Epithelial cell of proximal tubule (primary cell): Measurements from ENCODE around the gene ZNF609. TPM values are rescaled to one million over a fixed set of nuclear protein-coding genes. Genes with fewer than 3 reads are reported as not detected.

Source experiments
- DNase-seq: peaks from one replicate; pipeline ENCODE4 v3.0.0-alpha.2; 2011; ENCODE audit warnings: low read depth
- H3K4me3 ChIP-seq: 2 replicates; pipeline ENCODE4 v1.5.1; 2011; ENCODE audit warnings: low read depth, mild to moderate bottlenecking, low read length
- CTCF ChIP-seq: conservative IDR thresholded peaks from 2 replicates; pipeline ENCODE4 v1.5.1; 2012; ENCODE audit warnings: low read depth, mild to moderate bottlenecking, low read length
- total RNA-seq: library from RNA; depleted of rRNA; stranded (reverse); fragments of >200 nt; gene quantifications from 2 replicates; pipeline ENCODE4 v1.2.3, GENCODE V29; 2015

The ZNF609 gene
- total RNA-seq, 1 donor from 2014 or later, result 11.0 TPM

- H3K4me3 ChIP-seq, result no peak overlapping the region
- DNase-seq, result no peak
- no peak for TF ChIP-seq CTCF
Observed at GRCh38 chr15:64430000-64430735, 30.2 kb upstream of the ZNF609 start.

GRCh38 chr15:64437982-64438381, 22.4 kb upstream of the ZNF609 start:
- H3K4me3 ChIP-seq, result no peak overlapping the region
- no peak for TF ChIP-seq CTCF
- no peak for DNase-seq

- no peak for TF ChIP-seq CTCF
- no peak for DNase-seq
- no peak overlapping the region for H3K4me3 ChIP-seq
Observed at GRCh38 chr15:64438653-64439447, 21.5 kb upstream of the ZNF609 start.

GRCh38 chr15:64441852-64442251, 18.5 kb upstream of the ZNF609 start:
- no peak overlapping the region for H3K4me3 ChIP-seq
- no peak for TF ChIP-seq CTCF
- DNase-seq, result no peak

GRCh38 chr15:64443016-64443415, 17.4 kb upstream of the ZNF609 start:
- H3K4me3 ChIP-seq, result no peak overlapping the region
- no peak for DNase-seq
- no peak for TF ChIP-seq CTCF

- TF ChIP-seq CTCF, result no peak
- DNase-seq, result peak; percentile 69
- peak overlapping the region; percentile 3 for H3K4me3 ChIP-seq
Observed at GRCh38 chr15:64443747-64444621, 16.4 kb upstream of the ZNF609 start.
